Measurements from ENCODE around the gene TAL2.

GRCh38 chr9:105693435-105694189 lies 31.4 kb downstream of the TAL2 start:
- no peak for TF ChIP-seq CTCF (IDR thresholded peaks at IDR 0.05)
- TF ChIP-seq POLR2A (IDR thresholded peaks at IDR 0.05): no peak

Measured in ovary (tissue), 3 donors.